Activated CD4-positive, alpha-beta T cell treated with anti-CD3 and anti-CD28 coated beads, Interleukin-2, Interleukin-4, amounts not matched to agents 100 ng/mL and 50 ng/mL, durations not matched to agents 16 hours and 8 hours (primary cell): ENCODE data around the gene PPP6R1.
A peak's percentile ranks its signal among the peaks of the same experiment; 100 is the strongest.

ENCODE experiments used
- DNase-seq: peaks from one replicate; pipeline ENCODE4 v3.0.0-alpha.2; 2020; ENCODE audit warnings: low spot score

Gene PPP6R1

GRCh38 chr19:55279770-55280643 is 21.2 kb upstream of the PPP6R1 start, which contains the start of gene HSPBP1:
HSPBP1 (minus strand) TSS chr19:55280110; CDS start chr19:55279608, 502 bp downstream.
- DNase-seq = peak; percentile 97

- no peak for DNase-seq
These were observed 20.5 kb upstream of the PPP6R1 start for GRCh38 chr19:55279340-55279739.

- no peak for DNase-seq
These were observed 19.7 kb upstream of the PPP6R1 start for GRCh38 chr19:55278391-55279135.

GRCh38 chr19:55277494-55277893 is 18.7 kb upstream of the PPP6R1 start:
- no peak for DNase-seq

GRCh38 chr19:55276720-55277430 is 18.1 kb upstream of the PPP6R1 start:
- no peak for DNase-seq

GRCh38 chr19:55275851-55276719 is 17.3 kb upstream of the PPP6R1 start:
- DNase-seq = peak; percentile 37

- no peak for DNase-seq
These were observed 15.3 kb upstream of the PPP6R1 start for GRCh38 chr19:55273978-55274707.

GRCh38 chr19:55272142-55272541 is 13.3 kb upstream of the PPP6R1 start:
- DNase-seq = no peak

GRCh38 chr19:55270172-55270942 is 11.5 kb upstream of the PPP6R1 start:
- DNase-seq = no peak

- no peak for DNase-seq
These were observed 10.5 kb upstream of the PPP6R1 start for GRCh38 chr19:55269299-55269698.

- DNase-seq = no peak
These were observed 8.0 kb upstream of the PPP6R1 start for GRCh38 chr19:55266840-55267239.

GRCh38 chr19:55266404-55266803 is 7.6 kb upstream of the PPP6R1 start:
- no peak for DNase-seq

- DNase-seq = no peak
These were observed 7.0 kb upstream of the PPP6R1 start for GRCh38 chr19:55265723-55266386.

GRCh38 chr19:55265173-55265572 is 6.4 kb upstream of the PPP6R1 start:
- no peak for DNase-seq

- DNase-seq = no peak
These were observed 5.7 kb upstream of the PPP6R1 start for GRCh38 chr19:55264531-55264930.

- no peak for DNase-seq
These were observed 3.5 kb upstream of the PPP6R1 start for GRCh38 chr19:55262359-55262758.

- DNase-seq = no peak
These were observed 2.9 kb upstream of the PPP6R1 start for GRCh38 chr19:55261671-55262126.

- no peak for DNase-seq
These were observed 858 bp upstream of the PPP6R1 start for GRCh38 chr19:55259540-55260210.

GRCh38 chr19:55258476-55258827 is 365 bp downstream of the PPP6R1 start:
- DNase-seq = peak; percentile 13
